Upper lobe of right lung (tissue), 1 donor: ENCODE data around the gene COBL. TPM values are rescaled to one million over a fixed set of nuclear protein-coding genes. Genes with fewer than 3 reads are reported as not detected.
A peak's percentile ranks its signal among the peaks of the same experiment; 100 is the strongest.

Source experiments
- ATAC-seq: fragments of 200-7000 bp; cut with Tn5 transposase; one replicate; pipeline ENCODE4 v1.9.1; 2020; ENCODE audit warnings: mild to moderate bottlenecking, moderate library complexity
- DNase-seq: peaks from one replicate; pipeline ENCODE4 v3.0.0-alpha.2; 2020
- H3K27ac ChIP-seq: fragments of 200-600 bp; one replicate; pipeline ENCODE4 v1.8.0; 2022
- H3K27me3 ChIP-seq: fragments of 200-600 bp; one replicate; pipeline ENCODE4 v1.8.0; 2022; ENCODE audit warnings: mild to moderate bottlenecking
- H3K36me3 ChIP-seq: fragments of 200-600 bp; one replicate; pipeline ENCODE4 v1.8.0; 2022
- H3K4me1 ChIP-seq: fragments of 200-600 bp; one replicate; pipeline ENCODE4 v1.8.0; 2022
- H3K4me3 ChIP-seq: fragments of 200-600 bp; one replicate; pipeline ENCODE4 v1.8.0; 2022; ENCODE audit warnings: mild to moderate bottlenecking
- H3K9me3 ChIP-seq: fragments of 200-600 bp; one replicate; pipeline ENCODE4 v1.8.0; 2022
- intact Hi-C: fragments of 100-400 bp; cut with DNase I; formaldehyde crosslinking; loops from one replicate; pipeline ENCODE4 v1.11.0; 2022
- total RNA-seq: library from RNA; stranded (reverse); fragmentation: NEBNext Ultra II Directional; extraction: Animal tissue kit (Norgen Biotek cat#: 25700); gene quantifications from one replicate; pipeline ENCODE4 v1.2.1, GENCODE V29; 2021
- TF ChIP-seq, protein P1 (sequence below): fragments of 200-600 bp; IDR thresholded peaks from one replicate; pipeline ENCODE4 v1.8.0; 2022; ENCODE audit warnings: antibody characterized with exemption
- donor health status: DM: no; HTN: yes; CAD: no; lungs with severe emphysema.

COBL gene
- total RNA-seq, 1 donor from 2014 or later, result 29.2 TPM

DNA sequence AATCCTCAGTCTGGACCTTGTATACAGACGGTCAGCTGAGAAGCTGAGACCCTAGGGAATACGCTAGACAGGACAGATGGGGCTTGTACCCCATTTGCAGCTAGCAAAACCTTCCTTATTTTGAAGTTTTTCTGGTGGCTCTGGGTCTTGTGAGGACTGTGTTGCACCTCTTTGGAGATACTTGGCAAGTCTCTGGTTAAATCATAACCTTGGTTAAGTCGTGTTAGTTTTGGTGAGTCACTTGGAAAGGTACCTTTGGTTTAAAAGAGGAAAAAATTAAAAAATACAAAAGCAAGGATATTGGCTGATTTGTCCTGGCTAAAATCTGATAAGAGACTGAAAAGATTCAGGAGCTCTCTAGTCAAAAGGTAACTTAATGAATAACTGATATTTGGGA lies 140.6 kb downstream of the COBL start:
- TF ChIP-seq, protein P1, sequence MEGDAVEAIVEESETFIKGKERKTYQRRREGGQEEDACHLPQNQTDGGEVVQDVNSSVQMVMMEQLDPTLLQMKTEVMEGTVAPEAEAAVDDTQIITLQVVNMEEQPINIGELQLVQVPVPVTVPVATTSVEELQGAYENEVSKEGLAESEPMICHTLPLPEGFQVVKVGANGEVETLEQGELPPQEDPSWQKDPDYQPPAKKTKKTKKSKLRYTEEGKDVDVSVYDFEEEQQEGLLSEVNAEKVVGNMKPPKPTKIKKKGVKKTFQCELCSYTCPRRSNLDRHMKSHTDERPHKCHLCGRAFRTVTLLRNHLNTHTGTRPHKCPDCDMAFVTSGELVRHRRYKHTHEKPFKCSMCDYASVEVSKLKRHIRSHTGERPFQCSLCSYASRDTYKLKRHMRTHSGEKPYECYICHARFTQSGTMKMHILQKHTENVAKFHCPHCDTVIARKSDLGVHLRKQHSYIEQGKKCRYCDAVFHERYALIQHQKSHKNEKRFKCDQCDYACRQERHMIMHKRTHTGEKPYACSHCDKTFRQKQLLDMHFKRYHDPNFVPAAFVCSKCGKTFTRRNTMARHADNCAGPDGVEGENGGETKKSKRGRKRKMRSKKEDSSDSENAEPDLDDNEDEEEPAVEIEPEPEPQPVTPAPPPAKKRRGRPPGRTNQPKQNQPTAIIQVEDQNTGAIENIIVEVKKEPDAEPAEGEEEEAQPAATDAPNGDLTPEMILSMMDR, result no peak
- Histone ChIP-seq H3K27me3 (no peaks in the 10 kb centered on the region), H3K27ac (no peak overlapping the region), H3K4me1 (no peaks in the 10 kb centered on the region), H3K9me3 (no peaks in the 10 kb centered on the region), H3K36me3 (no peaks in the 10 kb centered on the region), H3K4me3 (no peak overlapping the region)
- no peak for ATAC-seq
- no peak for DNase-seq
- intact Hi-C loops, result no loop called here

DNA sequence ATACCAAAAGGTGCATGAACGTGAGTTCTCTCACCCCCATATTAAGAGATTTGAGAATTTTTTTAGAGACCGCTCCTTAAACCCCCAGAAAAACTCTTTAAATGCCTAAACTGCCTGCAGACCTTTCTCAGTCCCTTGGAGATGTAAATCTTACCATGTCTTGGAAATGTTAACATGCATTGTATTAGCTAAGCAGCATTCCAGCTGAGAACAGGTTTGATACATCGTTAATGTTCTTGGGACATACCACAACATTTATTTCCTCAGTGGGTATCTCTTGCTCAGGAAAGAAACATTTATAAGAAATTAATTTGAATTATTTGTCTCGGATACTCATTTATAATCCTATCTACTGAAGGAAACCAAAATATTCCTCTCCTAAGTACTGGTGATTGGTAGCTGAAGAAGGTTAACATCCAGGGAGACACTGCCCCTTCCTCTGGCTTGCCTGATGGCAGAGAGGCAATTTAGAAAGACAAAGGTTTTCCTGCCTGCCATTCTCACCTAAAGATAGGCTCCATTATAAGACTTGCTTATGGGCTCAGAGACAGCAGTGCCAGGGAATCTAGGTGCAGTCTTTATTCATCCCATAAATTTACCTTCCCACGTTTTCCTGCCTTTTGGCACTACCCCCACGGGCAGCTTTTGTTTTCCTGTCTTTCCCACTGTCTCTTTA lies 141.2 kb downstream of the COBL start:
- DNase-seq, result no peak
- TF ChIP-seq, protein P1, result no peak
- Histone ChIP-seq H3K9me3 (no peaks in the 10 kb centered on the region), H3K27me3 (no peaks in the 10 kb centered on the region), H3K36me3 (no peaks in the 10 kb centered on the region), H3K4me1 (no peaks in the 10 kb centered on the region), H3K4me3 (no peak overlapping the region), H3K27ac (no peak overlapping the region)
- no peak for ATAC-seq
- intact Hi-C loops, result no loop called here

DNA sequence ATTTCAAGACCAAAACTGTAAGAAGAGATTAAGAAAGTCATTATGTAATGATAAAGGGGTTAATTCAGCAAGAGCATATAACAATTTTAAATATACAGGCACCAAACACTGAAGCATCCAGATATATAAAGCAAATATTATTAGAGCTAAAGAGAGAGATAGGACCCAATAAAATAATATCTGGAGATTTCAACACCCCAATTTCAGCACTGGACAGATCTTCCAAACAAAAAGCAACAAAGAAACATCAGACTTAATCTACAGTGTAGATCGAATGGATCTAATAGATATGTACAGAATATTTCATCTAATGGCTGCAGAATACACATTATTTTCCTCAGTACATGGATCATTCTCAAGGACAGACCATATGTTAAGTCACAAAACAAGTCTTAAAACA lies 151.3 kb downstream of the COBL start:
- H3K9me3 ChIP-seq, result no peaks in the 10 kb centered on the region
- TF ChIP-seq, protein P1, result no peak
- no peak for ATAC-seq
- no peak overlapping the region for H3K27ac ChIP-seq
- intact Hi-C loops, result loop anchor here (10.0 kb wide), 1 partner anchor 199 kb away; no protein-coding TSS in a partner anchor
- no peaks in the 10 kb centered on the region for H3K27me3 ChIP-seq
- no peaks in the 10 kb centered on the region for H3K36me3 ChIP-seq
- H3K4me1 ChIP-seq, result peaks cover 7% of the 10 kb centered on the region
- H3K4me3 ChIP-seq, result no peak overlapping the region
- DNase-seq, result no peak

DNA sequence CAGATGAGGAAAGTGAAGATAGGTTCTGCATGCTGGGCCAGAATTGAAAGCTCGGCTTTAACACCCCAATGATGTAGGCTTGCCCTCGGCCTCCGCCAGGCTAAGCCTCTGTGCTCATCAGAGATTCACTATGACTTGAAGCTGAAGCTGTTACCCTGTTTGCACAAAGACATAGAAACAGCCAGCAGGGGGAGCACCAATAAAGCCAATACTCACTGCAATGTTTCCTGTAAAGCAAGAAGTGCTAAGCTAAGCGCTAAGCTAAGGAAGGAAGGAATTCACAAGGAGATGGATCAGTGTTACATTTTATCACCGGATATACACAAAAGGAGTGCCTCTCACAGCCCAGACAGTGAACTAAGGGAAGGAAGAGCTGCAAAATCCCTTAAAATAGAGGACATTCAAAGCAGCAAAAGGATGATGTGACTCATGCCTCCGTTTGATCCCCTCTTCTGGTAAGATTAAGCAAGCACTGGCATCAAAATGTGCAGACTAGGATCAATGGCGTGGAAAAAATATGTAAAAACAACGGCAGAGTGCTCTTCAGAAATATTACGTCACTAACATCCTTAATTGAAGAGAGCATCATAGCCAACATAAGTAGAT lies 153.8 kb downstream of the COBL start:
- intact Hi-C loops, result loop anchor here (10.0 kb wide), 1 partner anchor 202 kb away; no protein-coding TSS in a partner anchor
- no peaks in the 10 kb centered on the region for H3K36me3 ChIP-seq
- DNase-seq (no peak), ATAC-seq (peak; percentile 95)
- H3K4me3 ChIP-seq, result no peak overlapping the region
- peaks cover 7% of the 10 kb centered on the region for H3K4me1 ChIP-seq
- no peaks in the 10 kb centered on the region for H3K9me3 ChIP-seq
- H3K27me3 ChIP-seq, result no peaks in the 10 kb centered on the region
- no peak overlapping the region for H3K27ac ChIP-seq
- TF ChIP-seq, protein P1, result peak; percentile 85

DNA sequence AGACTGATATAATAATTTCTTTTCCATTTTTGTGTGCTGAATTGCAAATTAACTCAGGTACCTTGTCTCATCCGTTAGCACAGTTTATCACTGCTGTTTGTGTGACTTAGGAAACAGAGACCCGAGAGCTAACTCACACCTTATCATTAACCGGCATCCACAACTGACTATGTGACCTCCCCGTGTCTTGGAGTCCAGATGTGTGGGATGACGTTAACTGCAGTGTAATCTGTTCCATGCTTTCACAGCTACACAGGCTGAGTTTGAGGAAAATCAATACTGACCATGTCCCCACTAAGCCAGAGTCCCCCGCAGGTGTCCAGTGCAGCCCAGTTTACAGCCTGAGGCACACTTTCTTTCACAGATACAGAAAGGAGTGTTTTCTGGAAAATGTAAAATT lies 154.7 kb downstream of the COBL start:
- ATAC-seq (no peak), DNase-seq (no peak)
- intact Hi-C loops, result loop anchor here (10.0 kb wide), 1 partner anchor 203 kb away; no protein-coding TSS in a partner anchor
- H3K27me3 ChIP-seq, result no peaks in the 10 kb centered on the region
- H3K27ac ChIP-seq, result no peak overlapping the region
- H3K9me3 ChIP-seq, result no peaks in the 10 kb centered on the region
- no peak overlapping the region for H3K4me3 ChIP-seq
- TF ChIP-seq, protein P1, result no peak
- H3K36me3 ChIP-seq, result no peaks in the 10 kb centered on the region
- H3K4me1 ChIP-seq, result peaks cover 7% of the 10 kb centered on the region
